NCI-H2196 treated with DMSO at 0.1 percent for 48 hours (cell line): ENCODE results near the gene SERHL2.
"Not testable (repeated sequence)": the region's sequence is repeated elsewhere in the genome, so short reads cannot be mapped to it uniquely, and the experiment has no call there.

Source experiments
- DNase-seq: peaks from one replicate; lab custom pipeline; 2025; ENCODE audit not compliant: unreplicated experiment; lab: John Stamatoyannopoulos, UW

SERHL2 gene

GRCh38 chr22:42553475-42554361 lies at the start of gene SERHL2:
TSS of gene SERHL2 (plus strand) at chr22:42553956. CDS start at chr22:42554021, 65 bp downstream.
- no peak for DNase-seq

- not testable (repeated sequence) for DNase-seq
Observed at GRCh38 chr22:42508327-42508974, 45.3 kb upstream of the SERHL2 start.

DNA sequence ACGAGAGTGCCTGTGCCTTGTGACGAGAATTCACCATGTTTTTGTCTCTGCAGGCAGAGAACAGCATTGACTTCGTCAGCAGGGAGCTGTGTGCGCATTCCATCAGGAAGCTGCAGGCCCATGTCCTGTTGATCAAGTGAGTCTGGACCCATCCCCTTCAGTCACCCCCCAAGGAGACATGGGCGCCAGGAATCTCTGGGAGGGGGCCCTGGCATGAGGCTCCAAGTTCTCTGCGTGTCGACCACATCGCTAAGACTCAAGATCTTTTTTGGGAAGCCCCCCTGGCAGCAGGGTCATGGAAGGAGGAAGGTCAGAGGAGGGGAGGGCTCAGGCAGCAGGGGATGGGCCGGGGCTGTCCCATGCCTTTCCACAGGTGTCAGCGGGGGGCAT lies 44.8 kb upstream of the SERHL2 start:
- not testable (repeated sequence) for DNase-seq

DNA sequence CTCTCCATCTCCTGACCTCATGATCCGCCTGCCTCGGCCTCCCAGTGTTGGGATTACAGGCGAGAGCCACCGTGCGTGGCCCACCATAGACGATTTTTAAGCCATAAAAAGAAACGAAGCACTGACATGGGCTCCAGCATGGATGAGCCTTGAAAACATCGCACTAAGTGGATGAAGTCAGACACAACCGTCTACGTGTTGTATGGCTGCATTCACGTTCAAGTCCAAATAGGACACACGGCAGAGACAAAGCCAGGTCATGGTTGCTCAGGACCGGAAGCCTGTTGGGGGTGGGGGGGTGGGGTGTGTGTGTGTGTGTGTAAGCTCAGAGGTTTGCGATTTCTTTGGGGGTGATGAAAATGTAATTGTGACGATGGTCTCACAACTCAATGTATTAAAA lies 44.2 kb upstream of the SERHL2 start:
- DNase-seq = no peak

DNA sequence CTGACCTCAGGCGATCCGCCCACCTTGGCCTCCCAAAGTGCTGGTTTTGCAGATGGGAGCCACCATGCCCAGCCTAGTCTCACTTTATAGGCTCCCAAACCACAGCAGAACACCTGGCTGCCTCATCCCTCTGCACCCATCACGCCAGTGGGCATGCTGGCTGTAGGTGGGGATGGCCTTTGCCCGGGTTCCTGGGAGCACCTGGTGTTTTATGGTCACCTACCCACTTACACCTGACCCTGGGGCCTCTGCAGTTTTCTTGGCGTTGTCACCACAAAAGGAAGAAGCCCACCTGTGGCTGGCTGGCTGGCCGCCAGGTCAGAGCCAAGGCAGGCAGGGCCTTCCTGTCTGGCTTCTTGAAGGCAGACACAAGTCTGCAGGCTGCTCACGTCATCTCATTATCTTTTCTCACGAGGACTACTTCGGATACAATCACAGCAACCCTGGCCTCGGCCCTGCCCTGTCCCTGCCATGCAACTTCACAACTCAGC lies 42.3 kb upstream of the SERHL2 start:
- no peak for DNase-seq

GRCh38 chr22:42512273-42512990 lies 41.3 kb upstream of the SERHL2 start:
- not testable (repeated sequence) for DNase-seq

- not testable (repeated sequence) for DNase-seq
Observed at GRCh38 chr22:42514331-42514730, 39.4 kb upstream of the SERHL2 start.

DNA sequence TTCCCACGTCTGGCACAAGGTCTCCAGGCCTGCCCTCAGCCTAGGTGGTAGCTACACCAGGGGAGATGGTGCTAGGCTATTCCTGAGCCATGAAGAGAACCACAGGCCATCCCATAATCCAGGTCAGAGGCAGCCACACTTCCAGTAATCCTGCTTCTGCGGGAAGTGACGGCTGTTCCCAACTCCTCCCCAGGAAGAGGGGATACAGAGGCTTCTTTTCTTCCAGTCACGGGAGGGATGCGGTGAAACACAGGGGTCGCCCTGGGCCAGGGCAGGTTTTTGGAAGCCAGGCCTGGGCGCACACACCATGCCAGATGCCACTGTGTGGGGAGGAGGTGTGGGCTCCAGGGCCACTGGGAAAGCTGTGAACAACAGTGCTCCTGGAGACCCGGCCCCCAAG lies 38.5 kb upstream of the SERHL2 start:
- DNase-seq = not testable (repeated sequence)

DNA sequence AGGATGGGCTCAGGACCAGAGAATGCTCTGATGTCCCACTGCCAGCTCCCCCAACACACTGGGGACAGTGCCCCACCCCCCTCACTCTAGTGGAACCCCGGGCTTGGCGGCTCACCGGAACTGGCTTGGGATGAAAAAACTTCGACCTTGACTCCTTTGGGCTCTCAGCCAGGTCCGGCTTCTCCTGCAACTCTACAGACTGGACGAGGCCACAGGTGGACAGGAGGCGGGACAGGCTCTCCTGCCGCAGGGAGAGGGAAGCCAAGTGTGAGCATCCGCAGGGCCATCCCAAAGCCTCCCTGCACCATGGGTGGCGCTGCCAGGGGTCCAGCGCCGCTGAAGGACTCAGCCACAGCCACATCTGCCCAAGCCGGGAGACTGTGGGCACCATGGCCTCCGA lies 37.9 kb upstream of the SERHL2 start:
- DNase-seq = no peak

DNA sequence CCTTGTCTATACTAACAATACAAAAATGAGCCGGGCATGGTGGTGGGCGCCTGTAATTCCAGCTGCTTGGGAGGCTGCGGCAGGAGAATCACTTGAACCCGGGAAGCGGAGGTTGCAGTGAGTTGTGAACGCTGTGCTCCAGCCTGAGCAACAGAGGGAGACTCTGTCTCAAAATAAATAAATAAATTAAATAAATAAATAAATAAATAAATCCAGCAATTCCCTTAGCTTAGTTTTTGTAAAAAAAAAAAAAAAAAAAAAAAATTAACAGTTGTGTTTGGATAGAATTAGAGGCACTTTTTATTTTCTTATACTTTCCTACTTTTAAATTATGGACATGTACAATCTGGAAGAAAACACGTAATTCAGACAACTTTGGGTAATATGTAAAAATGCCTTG lies 36.7 kb upstream of the SERHL2 start:
- not testable (repeated sequence) for DNase-seq

DNA sequence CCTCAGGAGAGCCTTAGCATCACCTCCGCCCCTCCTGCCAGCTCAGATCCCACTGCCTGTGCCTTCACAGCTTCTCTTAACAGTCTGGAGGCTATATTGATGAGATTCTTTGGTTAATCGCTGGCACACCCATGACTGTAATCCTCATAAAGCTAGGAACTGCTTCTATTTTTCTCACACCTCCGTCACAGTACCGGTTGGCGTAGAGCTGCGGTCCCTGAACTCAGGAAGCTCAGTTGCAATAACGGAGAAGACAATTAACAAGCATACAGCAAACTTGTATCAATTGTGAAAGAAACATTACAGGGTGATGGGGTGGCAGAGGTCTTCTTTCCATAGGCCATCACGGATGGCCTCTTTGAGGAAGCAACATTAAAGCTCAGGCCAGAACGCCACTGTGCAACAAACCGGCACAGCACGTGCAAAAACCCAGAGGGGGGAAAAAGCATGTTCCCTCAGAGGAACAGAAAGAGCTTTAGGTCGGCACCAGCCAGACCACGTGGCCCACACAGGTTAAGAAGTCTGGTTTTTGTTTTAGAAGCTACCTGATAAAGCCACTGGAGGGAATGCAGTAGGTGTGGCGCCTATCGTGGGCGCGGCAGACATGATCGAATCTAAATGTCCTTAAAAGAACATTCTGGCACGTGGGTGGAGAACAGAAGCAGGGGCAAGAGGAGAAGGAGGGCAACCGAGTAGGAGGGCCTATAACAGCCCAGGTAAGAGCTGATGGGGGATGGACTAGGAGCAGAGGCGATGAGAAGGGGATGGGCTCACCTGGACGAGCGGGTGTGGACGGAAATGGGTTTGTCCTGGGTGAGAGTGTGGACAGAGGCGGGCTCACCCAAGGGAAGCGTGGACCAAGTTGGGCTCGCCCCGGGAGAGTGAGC lies 34.9 kb upstream of the SERHL2 start:
- DNase-seq = not testable (repeated sequence)

- DNase-seq = peak; percentile 71
Observed at GRCh38 chr22:42519525-42520401, 34.0 kb upstream of the SERHL2 start, which contains the start of gene RRP7A. TSS of gene RRP7A (minus strand) at chr22:42519796. CDS start at chr22:42519786, 10 bp downstream.

GRCh38 chr22:42521228-42521546 lies 32.6 kb upstream of the SERHL2 start:
- no peak for DNase-seq

GRCh38 chr22:42522546-42522945 lies 31.2 kb upstream of the SERHL2 start:
- DNase-seq = no peak

DNA sequence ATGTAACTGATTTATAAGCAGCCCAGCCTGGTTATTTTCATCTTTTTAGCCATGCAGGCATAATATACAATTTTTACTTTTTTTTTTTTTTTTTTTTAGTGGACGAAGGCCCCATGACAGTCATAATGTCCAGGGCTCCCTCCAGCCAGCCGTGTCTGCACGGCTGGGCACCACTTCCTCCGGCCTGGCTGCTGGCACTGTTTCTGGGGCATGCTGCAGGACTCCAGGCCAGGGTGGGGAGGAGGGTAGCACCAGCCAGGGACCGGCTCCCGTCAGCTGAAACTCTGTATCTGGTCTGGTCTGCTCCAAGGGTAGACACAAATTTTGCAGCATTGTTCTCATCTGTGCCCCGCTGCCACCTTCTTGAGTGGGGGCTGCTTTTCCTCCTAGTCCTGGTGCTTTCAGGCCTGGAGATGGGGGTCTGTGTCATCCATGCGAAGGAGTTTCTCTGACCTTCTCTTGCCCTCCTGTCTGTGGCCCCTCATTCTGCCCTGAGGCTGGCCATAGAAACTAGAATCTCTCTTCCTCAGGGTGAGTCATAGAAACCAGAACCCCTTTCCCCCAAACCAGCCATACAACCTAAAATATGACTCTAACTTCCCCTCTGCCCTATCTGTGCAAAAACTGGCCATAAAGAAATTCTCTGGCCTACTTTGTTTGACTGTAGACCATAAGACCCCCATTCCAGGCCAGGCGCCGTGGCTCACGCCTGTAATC lies 25.0 kb upstream of the SERHL2 start:
- DNase-seq = no peak

- not testable (repeated sequence) for DNase-seq
Observed at GRCh38 chr22:42529435-42529834, 24.3 kb upstream of the SERHL2 start.

- not testable (repeated sequence) for DNase-seq
Observed at GRCh38 chr22:42531401-42532084, 22.2 kb upstream of the SERHL2 start.

GRCh38 chr22:42533638-42533977 lies 20.1 kb upstream of the SERHL2 start:
- no peak for DNase-seq
